GM18505 (cell line): ENCODE measurements around the gene EPHX1.

ENCODE experiments used
- ATAC-seq: cut with Tn5 transposase; IDR thresholded peaks from one replicate; pipeline ENCODE4 v1.9.1; 2021; ENCODE audit not compliant: unreplicated experiment
- POLR2A ChIP-seq: IDR thresholded peaks from 4 replicates; pipeline ENCODE4 v1.6.1; 2011; ENCODE audit warnings: borderline replicate concordance; ENCODE audit not compliant: insufficient read depth, insufficient read length; ENCODE audit errors: extremely low read depth

The EPHX1 gene

GRCh38 chr1:225874431-225874830 is 64.5 kb downstream of the EPHX1 start:
- no peak for ATAC-seq

GRCh38 chr1:225875044-225875815 is 65.3 kb downstream of the EPHX1 start:
- TF ChIP-seq POLR2A: no peak
- no peak for ATAC-seq

More at GRCh38 chr1:225874431-225874830, 64.5 kb downstream of the EPHX1 start:
- TF ChIP-seq POLR2A: no peak

- TF ChIP-seq POLR2A: no peak
- ATAC-seq: no peak
Observed at GRCh38 chr1:225876900-225877510, 67.1 kb downstream of the EPHX1 start.

GRCh38 chr1:225877580-225877979 is 67.7 kb downstream of the EPHX1 start:
- ATAC-seq: no peak
- no peak for TF ChIP-seq POLR2A

- TF ChIP-seq POLR2A: no peak
- no peak for ATAC-seq
Observed at GRCh38 chr1:225878282-225878681, 68.4 kb downstream of the EPHX1 start.

GRCh38 chr1:225879521-225880221 is 69.7 kb downstream of the EPHX1 start:
- TF ChIP-seq POLR2A: no peak
- ATAC-seq: no peak

- no peak for ATAC-seq
- no peak for TF ChIP-seq POLR2A
Observed at GRCh38 chr1:225880222-225880588, 70.3 kb downstream of the EPHX1 start.

- TF ChIP-seq POLR2A: no peak
- no peak for ATAC-seq
Observed at GRCh38 chr1:225880636-225881035, 70.7 kb downstream of the EPHX1 start.

- no peak for TF ChIP-seq POLR2A
- peak; percentile 16 for ATAC-seq
Observed at GRCh38 chr1:225881081-225881958, 71.4 kb downstream of the EPHX1 start.

- peak; percentile 68 for ATAC-seq
- peak; percentile 70 for TF ChIP-seq POLR2A
Observed at GRCh38 chr1:225881959-225882693, 72.2 kb downstream of the EPHX1 start, which contains the start of gene TMEM63A. TMEM63A (minus strand) TSS chr1:225882380; CDS start chr1:225877580, 4,800 bp downstream.

GRCh38 chr1:225882694-225883615 is 73.0 kb downstream of the EPHX1 start:
- ATAC-seq: no peak
- no peak for TF ChIP-seq POLR2A
